Smooth muscle cell (in vitro differentiated cells): ENCODE results near the gene ZCWPW1. TPM values are rescaled to one million over a fixed set of nuclear protein-coding genes. Genes with fewer than 3 reads are reported as not detected.
"Not testable (repeated sequence)": the region's sequence is repeated elsewhere in the genome, so short reads cannot be mapped to it uniquely, and the experiment has no call there.

Experiments
- DNase-seq: peaks from one replicate; lab custom pipeline; 2025; ENCODE audit not compliant: unreplicated experiment; lab: John Stamatoyannopoulos, UW
- H2AFZ ChIP-seq: fragments of 200-600 bp; sonication (generic); 2 replicates; pipeline ENCODE4 v1.6.0; 2016; ENCODE audit warnings: antibody characterized with exemption, low read depth, mild to moderate bottlenecking
- H3F3A ChIP-seq: fragments of 200-600 bp; sonication (generic); 2 replicates; pipeline ENCODE4 v1.6.0; 2017; ENCODE audit warnings: antibody characterized with exemption, low read depth
- H3K27ac ChIP-seq: fragments of 200-600 bp; sonication (generic); 2 replicates; pipeline ENCODE4 v1.5.1; 2016; ENCODE audit warnings: low read depth, mild to moderate bottlenecking
- H3K27me3 ChIP-seq: fragments of 200-600 bp; sonication (generic); 2 replicates; pipeline ENCODE4 v1.6.1; 2016; ENCODE audit warnings: low read depth, mild to moderate bottlenecking
- H3K36me3 ChIP-seq: fragments of 200-600 bp; sonication (generic); 2 replicates; pipeline ENCODE4 v1.5.1; 2016; ENCODE audit warnings: low read depth
- H3K4me1 ChIP-seq: fragments of 200-600 bp; sonication (generic); 2 replicates; pipeline ENCODE4 v1.5.1; 2016; ENCODE audit warnings: low read depth
- H3K4me2 ChIP-seq: fragments of 200-600 bp; sonication (generic); 2 replicates; pipeline ENCODE4 v1.6.0; 2016; ENCODE audit warnings: mild to moderate bottlenecking
- H3K4me3 ChIP-seq: fragments of 200-600 bp; sonication (generic); 2 replicates; pipeline ENCODE4 v1.5.1; 2016; ENCODE audit warnings: mild to moderate bottlenecking
- H3K79me2 ChIP-seq: fragments of 200-600 bp; sonication (generic); 2 replicates; pipeline ENCODE4 v1.6.0; 2016; ENCODE audit warnings: low read depth, mild to moderate bottlenecking
- H3K9ac ChIP-seq: fragments of 200-600 bp; sonication (generic); 2 replicates; pipeline ENCODE4 v1.6.0; 2016; ENCODE audit warnings: low read depth
- H3K9me3 ChIP-seq: fragments of 200-600 bp; sonication (generic); replicated peaks from 2 replicates; pipeline ENCODE4 v1.5.1; 2016; ENCODE audit warnings: low read depth
- H4K20me1 ChIP-seq: fragments of 200-600 bp; sonication (generic); 2 replicates; pipeline ENCODE4 v1.6.0; 2016; ENCODE audit warnings: low read depth
- CTCF ChIP-seq: fragments of 200-600 bp; sonication (generic); IDR thresholded peaks from 2 replicates; pipeline ENCODE4 v1.5.1; 2017; ENCODE audit warnings: borderline replicate concordance, mild to moderate bottlenecking, antibody characterized with exemption; ENCODE audit not compliant: insufficient read depth, poor library complexity, severe bottlenecking
- WGBS: methylation state at CpG from one replicate; pipeline ENCODE4 v1.1.7; 2016; ENCODE audit warnings: low lambda C conversion rate; 5-methylcytosine and 5-hydroxymethylcytosine counted together
- polyA plus RNA-seq: library from polyadenylated mRNA; unstranded; fragments of >200 nt; fragmentation: Nextera tagmentation; extraction: Ambion mirVana; gene quantifications from 2 replicates; pipeline ENCODE4 v1.2.1, GENCODE V29; 2016
- total RNA-seq: library from RNA; depleted of rRNA; stranded (reverse); fragments of >200 nt; gene quantifications from 2 replicates; pipeline ENCODE4 v1.2.3, GENCODE V29; 2014

Gene ZCWPW1
- total and polyA plus RNA-seq, 2 experiments from 2014 or later = 3.9 to 5.3 TPM

DNA sequence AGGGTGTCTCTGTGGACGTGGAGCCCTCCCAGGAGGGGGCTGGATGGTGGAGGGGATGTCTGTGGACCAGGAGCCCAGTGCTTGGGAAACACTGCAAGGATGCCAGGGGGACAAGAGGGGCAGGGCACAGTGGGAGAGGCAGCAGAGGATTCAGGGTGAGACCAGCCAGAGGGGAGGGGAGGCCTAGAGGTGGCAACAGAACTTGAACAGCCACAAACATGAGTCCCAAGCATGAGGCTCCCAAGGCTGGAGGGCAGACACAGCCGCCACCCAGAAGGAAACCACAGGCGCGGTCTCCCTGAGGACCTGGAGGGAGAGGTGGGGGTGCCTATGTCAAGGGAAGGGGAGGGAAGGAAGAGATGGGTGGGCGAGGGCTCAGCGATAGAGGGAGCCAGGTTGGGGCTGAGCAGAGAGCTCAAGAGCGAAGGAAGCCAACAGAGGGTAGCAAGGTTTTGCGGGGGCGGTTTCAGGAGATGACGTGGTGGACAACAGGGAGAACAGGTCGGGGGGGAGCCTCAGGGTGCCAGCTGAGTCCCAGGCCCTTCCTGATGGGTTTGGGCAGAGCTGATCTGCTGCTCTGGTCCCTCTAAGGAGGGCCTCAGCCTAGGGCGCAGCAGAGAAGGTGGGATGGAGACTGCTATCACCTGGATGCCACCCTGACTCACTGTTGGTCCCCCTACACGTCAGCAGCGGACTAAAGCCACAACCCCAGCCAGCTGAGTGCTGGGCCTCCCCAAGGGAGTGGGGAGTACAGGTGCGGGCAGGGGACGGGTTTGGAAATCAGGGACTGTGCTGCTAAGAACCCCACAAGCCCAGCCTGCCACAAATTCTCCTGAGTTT, 61.9 kb downstream of the ZCWPW1 start:
- Histone ChIP-seq H3K79me2 (no peaks in the 10 kb centered on the region), H3K36me3 (no peaks in the 10 kb centered on the region), H3F3A (no peaks in the 10 kb centered on the region), H3K4me3 (no peak overlapping the region), H2AFZ (no peak overlapping the region), H3K4me1 (peaks cover 10% of the 10 kb centered on the region), H3K27me3 (no peaks in the 10 kb centered on the region), H3K27ac (no peak overlapping the region), H4K20me1 (no peaks in the 10 kb centered on the region), H3K4me2 (no peak overlapping the region), H3K9ac (no peak overlapping the region), H3K9me3 (no peaks in the 10 kb centered on the region)
- no peak for DNase-seq
- 92% methylated on average over 14 of the region's 16 CpGs for WGBS
- TF ChIP-seq CTCF = no peak

- H3K4me1 ChIP-seq = peaks cover 10% of the 10 kb centered on the region
- H3F3A ChIP-seq, DNase-seq, H3K27me3 ChIP-seq, H3K4me3 ChIP-seq, H3K36me3 ChIP-seq, H3K9me3 ChIP-seq, H3K27ac ChIP-seq, H3K79me2 ChIP-seq, H3K9ac ChIP-seq, H4K20me1 ChIP-seq, H3K4me2 ChIP-seq, H2AFZ ChIP-seq: not testable (repeated sequence)
- 97% methylated on average over 7 of the region's 7 CpGs for WGBS
Measured at GRCh38 chr7:100365998-100366367, 62.5 kb downstream of the ZCWPW1 start.

- no peak for TF ChIP-seq CTCF
- 98% methylated on average over 6 of the region's 6 CpGs for WGBS
Measured at GRCh38 chr7:100364480-100364879, 64.0 kb downstream of the ZCWPW1 start.

DNA sequence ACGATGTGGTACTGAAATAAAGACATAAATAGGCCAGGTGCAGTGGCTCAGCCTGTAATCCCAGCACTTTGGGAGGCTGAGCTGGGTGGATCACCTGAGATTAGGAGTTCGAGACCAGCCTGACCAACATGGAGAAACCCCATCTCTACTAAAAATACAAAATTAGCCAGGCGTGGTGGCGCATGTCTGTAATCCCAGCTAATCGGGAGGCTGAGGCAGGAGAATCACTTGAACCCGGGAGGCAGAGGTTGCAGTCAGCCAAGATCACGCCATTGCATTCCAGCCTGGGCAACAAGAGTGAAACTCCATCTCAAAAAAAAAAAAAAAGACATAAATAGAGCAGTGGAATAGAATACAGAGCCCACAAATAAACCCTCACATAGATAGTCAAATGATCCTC, 64.7 kb downstream of the ZCWPW1 start:
- not testable (repeated sequence) for H3K36me3 ChIP-seq, H4K20me1 ChIP-seq, H3K4me3 ChIP-seq, H3K4me2 ChIP-seq, DNase-seq, H3K27me3 ChIP-seq, H3F3A ChIP-seq, H3K4me1 ChIP-seq, H3K79me2 ChIP-seq, H3K27ac ChIP-seq, H3K9me3 ChIP-seq, H2AFZ ChIP-seq, H3K9ac ChIP-seq
- over 99% methylated on average over 7 of the region's 7 CpGs for WGBS

More at GRCh38 chr7:100364480-100364879, 64.0 kb downstream of the ZCWPW1 start:
- H3K9ac ChIP-seq = no peak overlapping the region
- no peak overlapping the region for H3K4me3 ChIP-seq
- no peak overlapping the region for H3K27ac ChIP-seq
- no peaks in the 10 kb centered on the region for H4K20me1 ChIP-seq
- H2AFZ ChIP-seq = no peak overlapping the region
- no peak for DNase-seq
- peaks cover 2% of the 10 kb centered on the region for H3K4me1 ChIP-seq
- no peaks in the 10 kb centered on the region for H3K9me3 ChIP-seq
- no peaks in the 10 kb centered on the region for H3F3A ChIP-seq
- H3K79me2 ChIP-seq = no peaks in the 10 kb centered on the region
- no peaks in the 10 kb centered on the region for H3K27me3 ChIP-seq
- no peaks in the 10 kb centered on the region for H3K36me3 ChIP-seq
- no peak overlapping the region for H3K4me2 ChIP-seq
